HepG2 (cell line): ENCODE results near the gene ACTN3. TPM values are rescaled to one million over a fixed set of nuclear protein-coding genes. Genes with fewer than 3 reads are reported as not detected.

Source experiments
- ATAC-seq: fragments of 200-7000 bp; cut with Tn5 transposase; 3 replicates; pipeline ENCODE4 v1.9.1; 2020; ENCODE audit warnings: mild to moderate bottlenecking, moderate library complexity
- BruUV-seq: library from RNA; stranded (reverse); fragments of 400-500 nt; replicated peaks from 2 replicates; lab custom pipeline; 2021; lab: Mats Ljungman, UMichigan
- CTCF ChIA-PET: fragments of 300-600 bp; formaldehyde crosslinking; extraction: SDS; loops from one replicate; lab custom pipeline; 2021; ENCODE audit warnings: low total read pairs, inconsistent platforms, low intra/inter-chr PET ratio; lab: Yijun Ruan, JAX
- POLR2A ChIA-PET: fragments of 350-600 bp; sonication (Branson Sonifier 250); formaldehyde crosslinking; loops from one replicate; lab custom pipeline; 2020; ENCODE audit warnings: antibody characterized with exemption, inconsistent platforms; lab: Yijun Ruan, JAX
- DNase-seq: peaks from one replicate; pipeline ENCODE4 v3.0.0-alpha.2; 2015; ENCODE audit warnings: low spot score
- FAIRE-seq: peaks from 3 replicates; lab custom pipeline; 2011; peaks lifted over from hg19 to GRCh38; lab: Jason Lieb, UNC
- H2AFZ ChIP-seq: one replicate; pipeline ENCODE4 v1.6.1; 2011; ENCODE audit warnings: low read length, inconsistent platforms
- H3K27ac ChIP-seq: fragments of 300-600 bp; 3 replicates; pipeline ENCODE4 v1.8.0; 2011; ENCODE audit warnings: mixed run types, mild to moderate bottlenecking, mixed read lengths, low read length, inconsistent platforms; ENCODE audit not compliant: insufficient read depth; ENCODE audit errors: extremely low read length
- H3K27me3 ChIP-seq, 2 experiments: fragments of 200-600 bp in 1 of 2; 2 replicates in 1 of 2; 3 replicates in 1 of 2; pipeline versions ENCODE4 v1.6.0 to v1.8.0; 2011; ENCODE audit warnings: low read length in 2 of 2, mild to moderate bottlenecking in 2 of 2, moderate library complexity in 2 of 2, inconsistent platforms in 1 of 2; ENCODE audit not compliant: insufficient read depth in 2 of 2, control insufficient read depth in 1 of 2
- H3K36me3 ChIP-seq, 2 experiments: fragments of 200-600 bp in 1 of 2; replicated peaks in 1 of 2; 2 replicates in 1 of 2; 3 replicates in 1 of 2; pipeline versions ENCODE4 v1.5.1 to v1.8.0; 2011; ENCODE audit warnings: low read length in 2 of 2, inconsistent platforms in 1 of 2; ENCODE audit not compliant: insufficient read depth in 2 of 2, control insufficient read depth in 1 of 2
- H3K4me1 ChIP-seq: 2 replicates; pipeline ENCODE4 v1.5.1; 2012; ENCODE audit warnings: low read length, inconsistent platforms; ENCODE audit not compliant: insufficient read depth
- H3K4me2 ChIP-seq: 2 replicates; pipeline ENCODE4 v1.6.0; 2011; ENCODE audit warnings: low read depth, low read length, inconsistent platforms
- H3K4me3 ChIP-seq, 3 experiments: fragments of 200-600 bp in 1 of 3; sonication (generic), shearing (Covaris generic) in 1 of 3; replicated peaks in 1 of 3; 2 replicates each; pipeline ENCODE4 v1.5.1; 2011 to 2016; ENCODE audit warnings: low read length in 3 of 3, inconsistent platforms in 2 of 3, low read depth in 2 of 3, mild to moderate bottlenecking in 2 of 3, control low read depth in 1 of 3, mixed read lengths in 1 of 3; ENCODE audit not compliant: insufficient read depth in 1 of 3
- H3K79me2 ChIP-seq: one replicate; pipeline ENCODE4 v1.6.1; 2011; ENCODE audit warnings: low read length, inconsistent platforms; ENCODE audit not compliant: insufficient read depth
- H3K9ac ChIP-seq: 2 replicates; pipeline ENCODE4 v1.6.0; 2011; ENCODE audit warnings: mild to moderate bottlenecking, low read depth, low read length, inconsistent platforms; ENCODE audit not compliant: insufficient read depth
- H3K9me3 ChIP-seq: 2 replicates; pipeline ENCODE4 v1.5.1; 2012; ENCODE audit warnings: mild to moderate bottlenecking, low read length
- H4K20me1 ChIP-seq: 2 replicates; pipeline ENCODE4 v1.6.0; 2011; ENCODE audit warnings: inconsistent platforms, mild to moderate bottlenecking, low read length, moderate library complexity; ENCODE audit not compliant: insufficient read depth
- ASH2L ChIP-seq: fragments of 300-600, 200-600 bp; sonication (generic); IDR thresholded peaks from 2 replicates; pipeline ENCODE4 v1.7.0; 2017; ENCODE audit warnings: low read depth, mild to moderate bottlenecking, moderate library complexity, mixed read lengths, low read length; ENCODE audit not compliant: insufficient read length
- EHMT2 ChIP-seq: fragments of 200-600 bp; sonication (generic); IDR thresholded peaks from 2 replicates; pipeline ENCODE4 v1.7.0; 2017; ENCODE audit warnings: antibody characterized with exemption, low read depth, low read length, borderline replicate concordance
- FOXA1 ChIP-seq, 2 experiments: fragments of 450-650 bp in 1 of 2; sonication (generic) in 1 of 2; formaldehyde crosslinking in 1 of 2; IDR thresholded peaks; 2 replicates each; pipeline versions ENCODE4 v1.4.0 to v1.6.1; 2016 to 2020; ENCODE audit warnings: missing genetic modification reagents in 1 of 2
- MBNL3 ChIP-seq: fragments of 250-450 bp; sonication (Bioruptor Pico); conservative IDR thresholded peaks from 2 replicates; pipeline ENCODE4 v1.8.0; 2022; ENCODE audit warnings: mild to moderate bottlenecking, inconsistent platforms
- POLR2A ChIP-seq, 2 experiments: IDR thresholded peaks; 2 replicates each; pipeline ENCODE4 v1.6.1; 2011; ENCODE audit warnings: low read depth in 2 of 2, low read length in 2 of 2, mild to moderate bottlenecking in 1 of 2, moderate library complexity in 1 of 2; ENCODE audit not compliant: insufficient read depth in 1 of 2
- REST ChIP-seq, 2 experiments: IDR thresholded peaks; 2 replicates each; pipeline ENCODE4 v1.6.1; 2011 to 2012; ENCODE audit warnings: low read length in 2 of 2, borderline replicate concordance in 1 of 2, low read depth in 1 of 2, mild to moderate bottlenecking in 1 of 2, moderate library complexity in 1 of 2
- SETDB1 ChIP-seq: sonication (generic); formaldehyde crosslinking; IDR thresholded peaks from 2 replicates; pipeline ENCODE4 v1.5.1; 2020; ENCODE audit warnings: missing genetic modification reagents, mild to moderate bottlenecking, borderline replicate concordance
- SRSF4 ChIP-seq: fragments of 200-400 bp; formaldehyde crosslinking; IDR thresholded peaks from one replicate; pipeline ENCODE4 v1.6.1; 2018; ENCODE audit warnings: mild to moderate bottlenecking, low read depth, low read length, moderate library complexity; ENCODE audit not compliant: poor library complexity, severe bottlenecking
- TEAD3 ChIP-seq: optimal IDR thresholded peaks from 2 replicates; pipeline ENCODE3; 2016; ENCODE audit warnings: borderline replicate concordance
- ZNF207 ChIP-seq: fragments of 450-650 bp; IDR thresholded peaks from 2 replicates; pipeline ENCODE4 v1.6.1; 2016; ENCODE audit warnings: antibody characterized with exemption, borderline replicate concordance
- ZNF878 ChIP-seq: sonication (generic); formaldehyde crosslinking; IDR thresholded peaks from 2 replicates; pipeline ENCODE4 v1.8.1; 2023; ENCODE audit warnings: mild to moderate bottlenecking, missing genetic modification reagents, moderate library complexity
- ZSCAN22 ChIP-seq: sonication (generic); formaldehyde crosslinking; IDR thresholded peaks from 2 replicates; pipeline ENCODE4 v1.4.0; 2020; ENCODE audit warnings: mild to moderate bottlenecking, missing genetic modification reagents
- whole genome bisulfite sequencing: methylation state at CpG from one replicate; pipeline ENCODE4 v1.1.6; 2017; ENCODE audit warnings: low lambda C conversion rate; 5-methylcytosine and 5-hydroxymethylcytosine counted together
- in situ Hi-C: cut with HindIII; loops from 2 replicates; pipeline ENCODE4 v1.10.0; 2017; ENCODE audit warnings: low pct_unique_long_range_greater_than_20kb; ENCODE audit not compliant: extremely low pct_ligation_motif_present
- intact Hi-C: fragments of 100-400 bp; cut with micrococcal nuclease; formaldehyde crosslinking; loops from one replicate; pipeline ENCODE4 v1.10.0; 2022; ENCODE audit not compliant: unreplicated experiment
- polyA plus RNA-seq, 8 experiments: library from polyadenylated mRNA; depleted of rRNA in 3 of 8; stranded (reverse) in 7 of 8; unstranded in 1 of 8; fragments of >200 nt; fragmentation: Illumina TruSeq in 4 of 8; extraction: Trizol in 4 of 8; gene quantifications; 2 replicates each; pipeline versions ENCODE4 v1.2.1 to v1.2.3, GENCODE V29; 2011 to 2016; ENCODE audit warnings: low read depth in 4 of 8, missing spikeins in 1 of 8, mixed read lengths in 1 of 8; ENCODE audit not compliant: insufficient read depth in 1 of 8
- total RNA-seq, 5 experiments: library from RNA; depleted of rRNA; stranded (reverse); fragments of >200 nt; fragmentation: Illumina TruSeq; extraction: Trizol; gene quantifications; 2 replicates each; pipeline ENCODE4 v1.2.3, GENCODE V29; 2016; ENCODE audit warnings: low read depth in 1 of 5
- TF ChIP-seq, protein P1 (sequence below): IDR thresholded peaks from 2 replicates; pipeline ENCODE4 v1.6.1; 2016; ENCODE audit warnings: control low read depth

Gene ACTN3
- total and polyA plus RNA-seq, 2 of the 13 experiments (the other 11 are each of a cell fraction or from before 2014, with no cell fraction given), result 0.04 to 0.09 TPM

- DNase-seq, result no peak
- Histone ChIP-seq H4K20me1 (no peaks in the 10 kb centered on the region), H2AFZ (no peak within 1 kb of the TSS), H3K9me3 (no peaks in the 10 kb centered on the region), H3K4me1 (no peaks in the 10 kb centered on the region), H3K4me2 (no peak within 1 kb of the TSS), H3K9ac (no peak within 1 kb of the TSS), H3K36me3 (no peaks in the 10 kb centered on the region), H3K4me3 (no peak within 1 kb of the TSS), H3K79me2 (no peaks in the 10 kb centered on the region), H3K27ac (no peak within 1 kb of the TSS), H3K27me3 (peaks cover 3 to 43% of the 10 kb centered on the region in 2 experiments; a peak in 4 of 5 replicates)
- WGBS, result 58% methylated on average over 9 of the region's 77 CpGs
- no peak for ATAC-seq
- CTCF ChIA-PET, result no interaction called here
- in situ Hi-C loops, result loop anchor here (25.0 kb wide), 1 partner anchor 269 kb away; the partner anchor contains the start of gene RCE1
- TF ChIP-seq FOXA1 (IDR thresholded peaks at IDR 0.05), result no peak
- no peak for TF ChIP-seq FOXA1 (CRISPR knock-in tag; IDR thresholded peaks at IDR 0.05)
- TF ChIP-seq, protein P1, sequence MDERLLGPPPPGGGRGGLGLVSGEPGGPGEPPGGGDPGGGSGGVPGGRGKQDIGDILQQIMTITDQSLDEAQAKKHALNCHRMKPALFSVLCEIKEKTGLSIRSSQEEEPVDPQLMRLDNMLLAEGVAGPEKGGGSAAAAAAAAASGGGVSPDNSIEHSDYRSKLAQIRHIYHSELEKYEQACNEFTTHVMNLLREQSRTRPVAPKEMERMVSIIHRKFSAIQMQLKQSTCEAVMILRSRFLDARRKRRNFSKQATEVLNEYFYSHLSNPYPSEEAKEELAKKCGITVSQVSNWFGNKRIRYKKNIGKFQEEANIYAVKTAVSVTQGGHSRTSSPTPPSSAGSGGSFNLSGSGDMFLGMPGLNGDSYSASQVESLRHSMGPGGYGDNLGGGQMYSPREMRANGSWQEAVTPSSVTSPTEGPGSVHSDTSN (CRISPR knock-in tag), result no peak
- no peak for TF ChIP-seq ZNF207
- TF ChIP-seq MBNL3 (CRISPR knock-in tag), result no peak
- TF ChIP-seq EHMT2, result no peak
- TF ChIP-seq ZNF878, result no peak
- no peak for TF ChIP-seq ASH2L
- no peak for TF ChIP-seq SETDB1 (CRISPR knock-in tag)
- no peak for TF ChIP-seq SRSF4
- TF ChIP-seq REST (IDR thresholded peaks at IDR 0.05; ENCODE audit: borderline replicate concordance in 1 of 2, low read depth in 1 of 2, low read length in 2 of 2), result no peak
- TF ChIP-seq TEAD3 (CRISPR knock-in tag), result no peak
- no peak for TF ChIP-seq POLR2A (IDR thresholded peaks at IDR 0.05; ENCODE audit: insufficient read depth in 1 of 2, low read depth in 2 of 2, low read length in 2 of 2)
- TF ChIP-seq ZSCAN22 (CRISPR knock-in tag), result no peak
- no peak for FAIRE-seq
- no TSS peak for BruUV-seq
- intact Hi-C loops, result no loop called here
- POLR2A ChIA-PET, result no interaction called here
Observed at GRCh38 chr11:66568124-66568916, 21.6 kb downstream of the ACTN3 start, which contains the start of gene CTSF. Gene CTSF (minus strand): TSS chr11:66568606. CDS start chr11:66568486, 120 bp downstream.
